K562 (cell line): ENCODE measurements around the gene IL4I1. TPM values are rescaled to one million over a fixed set of nuclear protein-coding genes. Genes with fewer than 3 reads are reported as not detected.

Experiments
- CBFB ChIP-seq: sonication (generic); formaldehyde crosslinking; IDR thresholded peaks from 2 replicates; pipeline ENCODE4 v1.4.0; 2020; ENCODE audit warnings: mild to moderate bottlenecking, missing genetic modification reagents
- CBX2 ChIP-seq: fragments of 200-600 bp; sonication (generic); IDR thresholded peaks from one replicate; pipeline ENCODE4 v1.6.1; 2012; ENCODE audit warnings: mild to moderate bottlenecking, low read length, inconsistent platforms; ENCODE audit not compliant: insufficient read depth, poor library complexity, severe bottlenecking
- CBX8 ChIP-seq: fragments of 200-600 bp; sonication (generic); IDR thresholded peaks from 2 replicates; pipeline ENCODE4 v1.6.1; 2012; ENCODE audit warnings: borderline replicate concordance, mixed run types, low read depth, mild to moderate bottlenecking, moderate library complexity, mixed read lengths, low read length, control low read depth, inconsistent platforms; ENCODE audit not compliant: poor library complexity, severe bottlenecking; ENCODE audit errors: extremely low read depth
- HMG20B ChIP-seq: fragments of 250-450 bp; sonication (Bioruptor Pico); IDR thresholded peaks from 2 replicates; pipeline ENCODE4 v1.5.0; 2021; ENCODE audit warnings: mild to moderate bottlenecking
- MCM5 ChIP-seq: fragments of 450-650 bp; IDR thresholded peaks from 2 replicates; pipeline ENCODE4 v1.6.1; 2016; ENCODE audit warnings: low read depth
- MEIS2 ChIP-seq: fragments of 450-650 bp; IDR thresholded peaks from 2 replicates; pipeline ENCODE4 v1.6.1; 2014; ENCODE audit warnings: mild to moderate bottlenecking; ENCODE audit not compliant: partially characterized antibody
- NCOA2 ChIP-seq, 2 experiments: fragments of 450-650 bp; IDR thresholded peaks; 2 replicates each; pipeline ENCODE4 v1.6.1; 2018; ENCODE audit warnings: mild to moderate bottlenecking in 2 of 2, moderate library complexity in 1 of 2; ENCODE audit not compliant: partially characterized antibody in 2 of 2
- NFIC ChIP-seq: fragments of 450-650 bp; IDR thresholded peaks from 2 replicates; pipeline ENCODE4 v1.6.1; 2017; ENCODE audit warnings: mild to moderate bottlenecking, inconsistent platforms
- POLR2A ChIP-seq: fragments of 450-650 bp; conservative IDR thresholded peaks from 2 replicates; pipeline ENCODE4 v1.6.1; 2016
- POLR2H ChIP-seq: IDR thresholded peaks from 2 replicates; pipeline ENCODE4 v1.6.1; 2016; ENCODE audit warnings: missing genetic modification characterization, low read depth, mild to moderate bottlenecking, control low read depth, missing compliant biosample characterization, moderate library complexity
- SMARCA4 ChIP-seq: fragments of 450-650 bp; IDR thresholded peaks from 2 replicates; pipeline ENCODE4 v1.6.1; 2016
- TBL1XR1 ChIP-seq, 2 experiments: IDR thresholded peaks; 2 replicates each; pipeline ENCODE4 v1.6.1; 2012; ENCODE audit warnings: improper control_type of control experiment in 2 of 2, low read length in 2 of 2, mild to moderate bottlenecking in 1 of 2
- TCF7L2 ChIP-seq: fragments of 150-350 bp; IDR thresholded peaks from 2 replicates; pipeline ENCODE4 v1.6.1; 2016; ENCODE audit warnings: low read depth, mild to moderate bottlenecking, low read length, moderate library complexity
- YBX1 ChIP-seq: fragments of 450-650 bp; IDR thresholded peaks from 2 replicates; pipeline ENCODE4 v1.7.1; 2016; ENCODE audit warnings: mild to moderate bottlenecking
- ZNF175 ChIP-seq: fragments of 200-800 bp; sonication (Bioruptor generic); IDR thresholded peaks from 2 replicates; pipeline ENCODE4 v1.6.1; 2016; ENCODE audit warnings: low read depth, mild to moderate bottlenecking, missing genetic modification characterization, missing compliant biosample characterization
- polyA plus RNA-seq, 8 experiments: library from polyadenylated mRNA; depleted of rRNA in 4 of 8; stranded (reverse) in 5 of 8; unstranded in 3 of 8; fragments of >200 nt; fragmentation: Nextera tagmentation in 2 of 8; fragmentation: Illumina TruSeq in 1 of 8; extraction: Ambion mirVana in 2 of 8; extraction: Trizol in 1 of 8; gene quantifications; 2 replicates each; pipeline versions ENCODE4 v1.2.1 to v1.2.3, GENCODE V29; 2011 to 2014; ENCODE audit warnings: inconsistent platforms in 1 of 8, missing spikeins in 1 of 8
- total RNA-seq, 7 experiments: library from RNA; depleted of rRNA in 6 of 7; stranded (reverse); fragments of >200 nt in 6 of 7; fragmentation: Illumina TruSeq in 2 of 7; extraction: Trizol in 2 of 7; gene quantifications; 2 replicates each; pipeline versions ENCODE4 v1.2.1 to v1.2.3, GENCODE V29; 2011 to 2021; ENCODE audit warnings: low replicate concordance in 1 of 7
- TF ChIP-seq, protein P1 (sequence below): conservative IDR thresholded peaks from 2 replicates; pipeline ENCODE4 v1.6.1; 2011; ENCODE audit warnings: low read depth, mild to moderate bottlenecking, low read length; ENCODE audit not compliant: control insufficient read depth
- TF ChIP-seq, protein P2 (sequence below): sonication (generic); formaldehyde crosslinking; IDR thresholded peaks from 2 replicates; pipeline ENCODE4 v1.8.1; 2023; ENCODE audit warnings: mild to moderate bottlenecking, missing genetic modification reagents, moderate library complexity
- TF ChIP-seq, protein P3 (sequence below): fragments of 250-450 bp; sonication (Bioruptor Pico); IDR thresholded peaks from 2 replicates; pipeline ENCODE4 v1.8.0; 2022; ENCODE audit warnings: inconsistent platforms
- TF ChIP-seq, protein P4 (sequence below): sonication (generic); formaldehyde crosslinking; IDR thresholded peaks from 2 replicates; pipeline ENCODE4 v1.8.0; 2022; ENCODE audit warnings: mild to moderate bottlenecking, low read depth, missing genetic modification reagents
- TF ChIP-seq, protein P5 (sequence below): fragments of 450-650 bp; IDR thresholded peaks from one replicate; pipeline ENCODE4 v1.6.1; 2018; ENCODE audit warnings: mild to moderate bottlenecking, moderate library complexity; ENCODE audit not compliant: partially characterized antibody
- TF ChIP-seq, protein P6 (sequence below), 2 experiments: fragments of 450-650 bp; IDR thresholded peaks; 2 replicates each; pipeline ENCODE4 v1.6.1; 2016

The IL4I1 gene
- total and polyA plus RNA-seq, 9 of the 15 experiments (the other 6 are each of a cell fraction or from before 2014, with no cell fraction given), result 0.06 to 0.95 (median 0.43) TPM; not detected in 2

DNA sequence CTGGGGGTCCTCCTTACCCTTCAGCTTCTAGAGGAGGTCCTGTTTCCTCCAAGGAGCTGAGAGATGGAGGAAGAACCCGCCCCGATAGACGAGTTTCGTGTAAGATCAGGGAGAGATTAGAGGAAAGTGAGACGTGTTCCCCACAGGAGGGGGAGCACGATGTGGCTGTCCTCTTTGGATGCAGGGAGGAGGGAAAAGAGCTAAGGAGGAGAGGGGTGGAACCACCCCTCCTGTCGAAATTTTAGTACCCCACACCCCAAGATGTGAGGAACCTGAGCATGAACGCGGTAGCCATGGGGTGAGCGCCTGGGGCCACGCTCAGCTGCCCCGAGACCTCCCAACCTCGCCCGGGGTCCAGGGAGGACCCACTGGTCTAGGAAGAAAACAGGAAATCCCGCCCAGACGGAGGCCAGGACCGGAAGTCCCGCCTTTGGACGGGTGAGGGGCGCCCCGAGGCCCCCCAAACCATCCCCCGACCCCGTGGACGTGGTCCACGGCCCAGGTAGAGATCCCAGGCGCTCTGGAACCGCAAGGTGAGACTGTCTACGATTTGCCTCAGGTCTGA, 20.7 kb downstream of the IL4I1 start (continued):
- TF ChIP-seq TCF7L2 (no peak), MEIS2 (no peak), YBX1 (no peak), NFIC (no peak), TBL1XR1 (IDR thresholded peaks at IDR 0.05; ENCODE audit: low read length in 2 of 2) (no peak), CBX8 (no peak), NCOA2 (IDR thresholded peaks at IDR 0.05; ENCODE audit: partially characterized antibody in 2 of 2) (no peak), MCM5 (no peak), ZNF175 (CRISPR knock-in tag) (no peak), HMG20B (no peak), SMARCA4 (no peak), CBX2 (no peak), POLR2A (peak; percentile 63), POLR2H (no peak), CBFB (no peak)
- TF ChIP-seq, protein P1, sequence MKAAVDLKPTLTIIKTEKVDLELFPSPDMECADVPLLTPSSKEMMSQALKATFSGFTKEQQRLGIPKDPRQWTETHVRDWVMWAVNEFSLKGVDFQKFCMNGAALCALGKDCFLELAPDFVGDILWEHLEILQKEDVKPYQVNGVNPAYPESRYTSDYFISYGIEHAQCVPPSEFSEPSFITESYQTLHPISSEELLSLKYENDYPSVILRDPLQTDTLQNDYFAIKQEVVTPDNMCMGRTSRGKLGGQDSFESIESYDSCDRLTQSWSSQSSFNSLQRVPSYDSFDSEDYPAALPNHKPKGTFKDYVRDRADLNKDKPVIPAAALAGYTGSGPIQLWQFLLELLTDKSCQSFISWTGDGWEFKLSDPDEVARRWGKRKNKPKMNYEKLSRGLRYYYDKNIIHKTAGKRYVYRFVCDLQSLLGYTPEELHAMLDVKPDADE, result no peak
- TF ChIP-seq, protein P2, sequence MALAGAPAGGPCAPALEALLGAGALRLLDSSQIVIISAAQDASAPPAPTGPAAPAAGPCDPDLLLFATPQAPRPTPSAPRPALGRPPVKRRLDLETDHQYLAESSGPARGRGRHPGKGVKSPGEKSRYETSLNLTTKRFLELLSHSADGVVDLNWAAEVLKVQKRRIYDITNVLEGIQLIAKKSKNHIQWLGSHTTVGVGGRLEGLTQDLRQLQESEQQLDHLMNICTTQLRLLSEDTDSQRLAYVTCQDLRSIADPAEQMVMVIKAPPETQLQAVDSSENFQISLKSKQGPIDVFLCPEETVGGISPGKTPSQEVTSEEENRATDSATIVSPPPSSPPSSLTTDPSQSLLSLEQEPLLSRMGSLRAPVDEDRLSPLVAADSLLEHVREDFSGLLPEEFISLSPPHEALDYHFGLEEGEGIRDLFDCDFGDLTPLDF (CRISPR knock-in tag), result no peak; the same call in 1 of the 2 replicates
- TF ChIP-seq, protein P3, sequence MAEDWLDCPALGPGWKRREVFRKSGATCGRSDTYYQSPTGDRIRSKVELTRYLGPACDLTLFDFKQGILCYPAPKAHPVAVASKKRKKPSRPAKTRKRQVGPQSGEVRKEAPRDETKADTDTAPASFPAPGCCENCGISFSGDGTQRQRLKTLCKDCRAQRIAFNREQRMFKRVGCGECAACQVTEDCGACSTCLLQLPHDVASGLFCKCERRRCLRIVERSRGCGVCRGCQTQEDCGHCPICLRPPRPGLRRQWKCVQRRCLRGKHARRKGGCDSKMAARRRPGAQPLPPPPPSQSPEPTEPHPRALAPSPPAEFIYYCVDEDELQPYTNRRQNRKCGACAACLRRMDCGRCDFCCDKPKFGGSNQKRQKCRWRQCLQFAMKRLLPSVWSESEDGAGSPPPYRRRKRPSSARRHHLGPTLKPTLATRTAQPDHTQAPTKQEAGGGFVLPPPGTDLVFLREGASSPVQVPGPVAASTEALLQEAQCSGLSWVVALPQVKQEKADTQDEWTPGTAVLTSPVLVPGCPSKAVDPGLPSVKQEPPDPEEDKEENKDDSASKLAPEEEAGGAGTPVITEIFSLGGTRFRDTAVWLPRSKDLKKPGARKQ (CRISPR knock-in tag), result no peak
- TF ChIP-seq, protein P4, sequence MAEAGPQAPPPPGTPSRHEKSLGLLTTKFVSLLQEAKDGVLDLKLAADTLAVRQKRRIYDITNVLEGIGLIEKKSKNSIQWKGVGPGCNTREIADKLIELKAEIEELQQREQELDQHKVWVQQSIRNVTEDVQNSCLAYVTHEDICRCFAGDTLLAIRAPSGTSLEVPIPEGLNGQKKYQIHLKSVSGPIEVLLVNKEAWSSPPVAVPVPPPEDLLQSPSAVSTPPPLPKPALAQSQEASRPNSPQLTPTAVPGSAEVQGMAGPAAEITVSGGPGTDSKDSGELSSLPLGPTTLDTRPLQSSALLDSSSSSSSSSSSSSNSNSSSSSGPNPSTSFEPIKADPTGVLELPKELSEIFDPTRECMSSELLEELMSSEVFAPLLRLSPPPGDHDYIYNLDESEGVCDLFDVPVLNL (CRISPR knock-in tag), result no peak
- TF ChIP-seq, protein P5, sequence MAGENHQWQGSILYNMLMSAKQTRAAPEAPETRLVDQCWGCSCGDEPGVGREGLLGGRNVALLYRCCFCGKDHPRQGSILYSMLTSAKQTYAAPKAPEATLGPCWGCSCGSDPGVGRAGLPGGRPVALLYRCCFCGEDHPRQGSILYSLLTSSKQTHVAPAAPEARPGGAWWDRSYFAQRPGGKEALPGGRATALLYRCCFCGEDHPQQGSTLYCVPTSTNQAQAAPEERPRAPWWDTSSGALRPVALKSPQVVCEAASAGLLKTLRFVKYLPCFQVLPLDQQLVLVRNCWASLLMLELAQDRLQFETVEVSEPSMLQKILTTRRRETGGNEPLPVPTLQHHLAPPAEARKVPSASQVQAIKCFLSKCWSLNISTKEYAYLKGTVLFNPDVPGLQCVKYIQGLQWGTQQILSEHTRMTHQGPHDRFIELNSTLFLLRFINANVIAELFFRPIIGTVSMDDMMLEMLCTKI, result no peak
- TF ChIP-seq, protein P6, sequence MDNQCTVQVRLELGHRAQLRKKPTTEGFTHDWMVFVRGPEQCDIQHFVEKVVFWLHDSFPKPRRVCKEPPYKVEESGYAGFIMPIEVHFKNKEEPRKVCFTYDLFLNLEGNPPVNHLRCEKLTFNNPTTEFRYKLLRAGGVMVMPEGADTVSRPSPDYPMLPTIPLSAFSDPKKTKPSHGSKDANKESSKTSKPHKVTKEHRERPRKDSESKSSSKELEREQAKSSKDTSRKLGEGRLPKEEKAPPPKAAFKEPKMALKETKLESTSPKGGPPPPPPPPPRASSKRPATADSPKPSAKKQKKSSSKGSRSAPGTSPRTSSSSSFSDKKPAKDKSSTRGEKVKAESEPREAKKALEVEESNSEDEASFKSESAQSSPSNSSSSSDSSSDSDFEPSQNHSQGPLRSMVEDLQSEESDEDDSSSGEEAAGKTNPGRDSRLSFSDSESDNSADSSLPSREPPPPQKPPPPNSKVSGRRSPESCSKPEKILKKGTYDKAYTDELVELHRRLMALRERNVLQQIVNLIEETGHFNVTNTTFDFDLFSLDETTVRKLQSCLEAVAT (IDR thresholded peaks at IDR 0.05), result peak in 1 of 2 experiments; percentile 31; a peak in 1 of 4 replicates
